HCT116 (cell line): Measurements from ENCODE around the gene CCSER1. TPM values are rescaled to one million over a fixed set of nuclear protein-coding genes. Genes with fewer than 3 reads are reported as not detected.
"Not testable (repeated sequence)": the region's sequence is repeated elsewhere in the genome, so short reads cannot be mapped to it uniquely, and the experiment has no call there.

Source experiments
- ATAC-seq: fragments of 200-7000 bp; cut with Tn5 transposase; 2 replicates; pipeline ENCODE4 v1.9.1; 2020; ENCODE audit warnings: mild to moderate bottlenecking, moderate library complexity
- BruUV-seq: library from RNA; stranded (reverse); fragments of 400-500 nt; replicated peaks from 2 replicates; lab custom pipeline; 2021; lab: Mats Ljungman, UMichigan
- CTCF ChIA-PET: fragments of 300-600 bp; sonication (Branson Sonifier 250); formaldehyde crosslinking; loops from one replicate; lab custom pipeline; 2021; ENCODE audit warnings: antibody characterized with exemption; lab: Charles Lee
- POLR2A ChIA-PET: fragments of 300-600, 350-600 bp; sonication (Branson Sonifier 250); formaldehyde crosslinking; loops from one replicate; lab custom pipeline; 2021; ENCODE audit warnings: antibody characterized with exemption; lab: Charles Lee
- RAD21 ChIA-PET, 2 experiments: fragments of 300-600 bp; sonication (Branson Sonifier 250); formaldehyde crosslinking; loops; one replicate each; lab custom pipeline; 2023; ENCODE audit warnings: low total read pairs in 2 of 2; ENCODE audit not compliant: uncharacterized antibody in 2 of 2, unreplicated experiment in 2 of 2, low non-redundant PET in 1 of 2; lab: Charles Lee
- DNase-seq: peaks from one replicate; pipeline ENCODE4 v3.0.0-alpha.2; 2010; ENCODE audit warnings: low read depth, low spot score
- H2AFZ ChIP-seq: fragments of 200-600 bp; shearing (Covaris generic), sonication (generic); 2 replicates; pipeline ENCODE4 v1.6.1; 2017; ENCODE audit warnings: low read depth, mixed run types, mixed read lengths, antibody characterized with exemption, low read length; ENCODE audit not compliant: poor library complexity, severe bottlenecking
- H3K27ac ChIP-seq: 2 replicates; pipeline ENCODE4 v1.5.1; 2012; ENCODE audit warnings: low read depth, low read length
- H3K27me3 ChIP-seq: fragments of 200-600 bp; sonication (generic); 2 replicates; pipeline ENCODE4 v1.6.1; 2016; ENCODE audit warnings: mixed run types, low read length, mixed read lengths; ENCODE audit not compliant: insufficient read depth
- H3K36me3 ChIP-seq, 2 experiments: fragments of 200-500 bp in 1 of 2; fragments of 200-600 bp in 1 of 2; sonication (Bioruptor generic) in 1 of 2; sonication (generic) in 1 of 2; 2 replicates each; pipeline versions ENCODE4 v1.5.1 to v1.6.1; 2014 to 2016; ENCODE audit warnings: low read length in 2 of 2, inconsistent platforms in 1 of 2, mixed read lengths in 1 of 2, mixed run types in 1 of 2; ENCODE audit not compliant: insufficient read depth in 2 of 2, control insufficient read depth in 1 of 2
- H3K4me1 ChIP-seq, 2 experiments: fragments of 200-600 bp in 1 of 2; sonication (generic) in 1 of 2; 2 replicates each; pipeline versions ENCODE4 v1.5.1 to v1.6.1; 2012 to 2017; ENCODE audit warnings: low read length in 2 of 2, inconsistent platforms in 1 of 2, mild to moderate bottlenecking in 1 of 2, mixed read lengths in 1 of 2, mixed run types in 1 of 2, moderate library complexity in 1 of 2; ENCODE audit not compliant: insufficient read depth in 2 of 2, control insufficient read depth in 1 of 2
- H3K4me2 ChIP-seq: fragments of 200-600 bp; sonication (generic); 2 replicates; pipeline ENCODE4 v1.6.1; 2017; ENCODE audit warnings: mixed run types, low read length, mixed read lengths
- H3K4me3 ChIP-seq, 2 experiments: fragments of 200-600 bp in 1 of 2; sonication (generic) in 1 of 2; replicated peaks in 1 of 2; 2 replicates each; pipeline ENCODE4 v1.5.1; 2011 to 2016; ENCODE audit warnings: low read length in 2 of 2, control low read depth in 1 of 2, low read depth in 1 of 2, mild to moderate bottlenecking in 1 of 2, mixed read lengths in 1 of 2, mixed run types in 1 of 2
- H3K79me2 ChIP-seq: fragments of 200-600 bp; sonication (generic); 2 replicates; pipeline ENCODE4 v1.6.1; 2017; ENCODE audit warnings: mild to moderate bottlenecking, mixed run types, low read length, moderate library complexity, mixed read lengths; ENCODE audit not compliant: insufficient read depth
- H3K9ac ChIP-seq: fragments of 200-600 bp; sonication (generic); 2 replicates; pipeline ENCODE4 v1.6.1; 2016; ENCODE audit warnings: low read length, mixed read lengths
- H3K9me2 ChIP-seq: fragments of 200-600 bp; sonication (generic), shearing (Covaris generic); 2 replicates; pipeline ENCODE4 v1.6.1; 2017; ENCODE audit warnings: mixed run types, mild to moderate bottlenecking, moderate library complexity; ENCODE audit not compliant: insufficient read depth
- H3K9me3 ChIP-seq, 2 experiments: fragments of 200-500 bp in 1 of 2; fragments of 200-600 bp in 1 of 2; sonication (Bioruptor generic) in 1 of 2; sonication (generic) in 1 of 2; 2 replicates each; pipeline ENCODE4 v1.6.1; 2014 to 2017; ENCODE audit warnings: low read length in 2 of 2, mixed read lengths in 2 of 2, inconsistent platforms in 1 of 2, low read depth in 1 of 2, mild to moderate bottlenecking in 1 of 2, mixed run types in 1 of 2, moderate library complexity in 1 of 2; ENCODE audit not compliant: control insufficient read depth in 1 of 2, insufficient read depth in 1 of 2
- H4K20me1 ChIP-seq: fragments of 200-600 bp; sonication (generic), shearing (Covaris generic); 2 replicates; pipeline ENCODE4 v1.6.1; 2017; ENCODE audit warnings: mixed run types, mild to moderate bottlenecking, moderate library complexity; ENCODE audit not compliant: insufficient read depth
- CBX3 ChIP-seq: IDR thresholded peaks from 2 replicates; pipeline ENCODE4 v1.6.1; 2012; ENCODE audit warnings: low read depth
- ELF1 ChIP-seq: IDR thresholded peaks from 2 replicates; pipeline ENCODE4 v1.6.1; 2012; ENCODE audit warnings: low read depth, borderline replicate concordance
- EZH2 ChIP-seq: fragments of 200-600 bp; sonication (generic); IDR thresholded peaks from 2 replicates; pipeline ENCODE4 v1.6.1; 2017; ENCODE audit warnings: antibody characterized with exemption, mixed run types
- POLR2A ChIP-seq: IDR thresholded peaks from 2 replicates; pipeline ENCODE4 v1.7.0; 2011; ENCODE audit warnings: borderline replicate concordance; ENCODE audit not compliant: insufficient read depth, insufficient read length; ENCODE audit errors: extremely low read depth
- POLR2AphosphoS5 ChIP-seq: IDR thresholded peaks from 2 replicates; pipeline ENCODE4 v1.6.1; 2011; ENCODE audit warnings: mild to moderate bottlenecking, low read depth, low read length, moderate library complexity
- RAD21 ChIP-seq: IDR thresholded peaks from 2 replicates; pipeline ENCODE4 v1.6.1; 2012; ENCODE audit warnings: low read depth, mild to moderate bottlenecking
- SP1 ChIP-seq: IDR thresholded peaks from 2 replicates; pipeline ENCODE4 v1.6.1; 2012; ENCODE audit warnings: low read depth
- SRF ChIP-seq: IDR thresholded peaks from 2 replicates; pipeline ENCODE4 v1.6.1; 2012; ENCODE audit warnings: low read depth
- TCF7L2 ChIP-seq: IDR thresholded peaks from 2 replicates; pipeline ENCODE4 v1.7.0; 2011; ENCODE audit warnings: borderline replicate concordance, inconsistent platforms; ENCODE audit not compliant: insufficient read depth, insufficient read length; ENCODE audit errors: extremely low read depth
- ZFX ChIP-seq: fragments of 450-650 bp; IDR thresholded peaks from 2 replicates; pipeline ENCODE4 v1.6.1; 2017
- intact Hi-C: fragments of 100-400 bp; cut with micrococcal nuclease; formaldehyde crosslinking; loops from 2 replicates; pipeline ENCODE4 v1.10.0; 2022
- total RNA-seq: library from RNA; stranded (reverse); gene quantifications from one replicate; pipeline ENCODE4 v1.2.1, GENCODE V29; 2021; ENCODE audit not compliant: unreplicated experiment
- TF ChIP-seq, protein P1 (sequence below): IDR thresholded peaks from 2 replicates; pipeline ENCODE4 v1.6.1; 2012
- TF ChIP-seq, protein P2 (sequence below): IDR thresholded peaks from 2 replicates; pipeline ENCODE4 v1.6.1; 2011; ENCODE audit warnings: mild to moderate bottlenecking, low read length, moderate library complexity; ENCODE audit not compliant: insufficient replicate concordance; ENCODE audit errors: extremely low read depth
- TF ChIP-seq, protein P3 (sequence below): IDR thresholded peaks from 2 replicates; pipeline ENCODE4 v1.6.1; 2012
- TF ChIP-seq, protein P4 (sequence below), 3 experiments: fragments of 200-600 bp in 1 of 3; sonication (generic) in 1 of 3; IDR thresholded peaks in 2 of 3; conservative IDR thresholded peaks in 1 of 3; 2 replicates each; pipeline ENCODE4 v1.5.1; 2012 to 2017; ENCODE audit warnings: low read depth in 2 of 3, low read length in 2 of 3, antibody characterized with exemption in 1 of 3, borderline replicate concordance in 1 of 3, control low read depth in 1 of 3, mild to moderate bottlenecking in 1 of 3, mixed read lengths in 1 of 3, mixed run types in 1 of 3, moderate library complexity in 1 of 3; ENCODE audit not compliant: insufficient read depth in 1 of 3

The CCSER1 gene
- total RNA-seq, 1 experiment from 2014 or later: 6.7 TPM

DNA sequence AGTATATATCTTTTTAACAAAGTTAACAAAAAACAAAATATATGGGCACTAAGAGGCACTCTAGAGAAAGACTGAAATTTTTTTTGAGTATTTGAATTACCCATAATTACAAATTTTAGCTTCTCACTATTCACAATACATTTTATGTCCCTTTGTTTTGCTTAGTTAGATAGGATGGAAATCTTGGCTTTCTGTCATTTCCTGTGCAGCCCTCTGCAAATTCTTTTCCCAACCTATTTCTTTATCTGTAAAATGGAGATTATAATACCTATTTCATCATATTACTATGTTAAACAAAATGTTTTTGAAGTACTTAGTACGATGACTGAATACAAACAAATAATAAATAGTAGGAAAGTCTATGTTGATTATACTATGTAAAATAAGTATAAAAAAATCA, 710.0 kb downstream of the CCSER1 start:
- ChIA-PET POLR2A (no interaction called here), RAD21 (no interaction called here)
- no TSS peak for BruUV-seq

DNA sequence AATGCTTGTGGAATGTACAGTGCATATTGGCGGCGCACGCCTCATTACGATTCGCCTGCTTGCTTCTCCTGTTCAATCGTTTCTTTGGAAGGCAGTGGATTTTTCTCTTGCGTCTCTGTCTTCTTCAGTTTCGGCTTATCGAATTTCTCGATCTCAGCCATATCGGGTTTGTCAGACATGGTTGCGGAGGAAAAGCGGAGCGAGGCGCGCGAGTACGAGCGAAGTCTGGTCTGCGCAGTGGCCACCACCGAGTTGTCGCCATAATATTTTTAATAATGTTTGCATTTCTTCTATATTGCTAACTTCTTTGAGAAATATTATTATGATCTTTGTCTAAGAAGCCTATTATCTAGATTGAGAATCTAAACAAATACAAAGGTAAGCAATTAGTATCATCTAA, 711.7 kb downstream of the CCSER1 start:
- H3K9me3 ChIP-seq, H3K79me2 ChIP-seq, H3K9ac ChIP-seq, DNase-seq, BruUV-seq, H3K27ac ChIP-seq, H2AFZ ChIP-seq, H3K27me3 ChIP-seq, ATAC-seq, CTCF ChIA-PET, H3K36me3 ChIP-seq, POLR2A ChIA-PET, RAD21 ChIA-PET, H4K20me1 ChIP-seq, intact Hi-C loops, H3K9me2 ChIP-seq, H3K4me1 ChIP-seq, H3K4me3 ChIP-seq, H3K4me2 ChIP-seq: not testable (repeated sequence)

More for the DNA sequence above, 710.0 kb downstream of the CCSER1 start:
- no peaks in the 10 kb centered on the region for H3K27me3 ChIP-seq
- ATAC-seq: no peak
- DNase-seq: no peak
- no peaks in the 10 kb centered on the region for H3K79me2 ChIP-seq
- intact Hi-C loops: no loop called here
- no peak overlapping the region for H3K27ac ChIP-seq
- no peak overlapping the region for H3K9ac ChIP-seq
- no peak overlapping the region for H2AFZ ChIP-seq
- H3K36me3 ChIP-seq: no peaks in the 10 kb centered on the region
- H3K4me3 ChIP-seq: no peak overlapping the region
- H3K9me2 ChIP-seq: no peaks in the 10 kb centered on the region; the same call in 1 of the 2 replicates
- TF ChIP-seq SP1 (no peak), POLR2AphosphoS5 (no peak), ELF1 (no peak), CBX3 (no peak), RAD21 (no peak), SRF (no peak), POLR2A (no peak), TCF7L2 (no peak), EZH2 (no peak), ZFX (no peak)
- TF ChIP-seq, protein P1, sequence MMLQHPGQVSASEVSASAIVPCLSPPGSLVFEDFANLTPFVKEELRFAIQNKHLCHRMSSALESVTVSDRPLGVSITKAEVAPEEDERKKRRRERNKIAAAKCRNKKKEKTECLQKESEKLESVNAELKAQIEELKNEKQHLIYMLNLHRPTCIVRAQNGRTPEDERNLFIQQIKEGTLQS: no peak
- TF ChIP-seq, protein P2, sequence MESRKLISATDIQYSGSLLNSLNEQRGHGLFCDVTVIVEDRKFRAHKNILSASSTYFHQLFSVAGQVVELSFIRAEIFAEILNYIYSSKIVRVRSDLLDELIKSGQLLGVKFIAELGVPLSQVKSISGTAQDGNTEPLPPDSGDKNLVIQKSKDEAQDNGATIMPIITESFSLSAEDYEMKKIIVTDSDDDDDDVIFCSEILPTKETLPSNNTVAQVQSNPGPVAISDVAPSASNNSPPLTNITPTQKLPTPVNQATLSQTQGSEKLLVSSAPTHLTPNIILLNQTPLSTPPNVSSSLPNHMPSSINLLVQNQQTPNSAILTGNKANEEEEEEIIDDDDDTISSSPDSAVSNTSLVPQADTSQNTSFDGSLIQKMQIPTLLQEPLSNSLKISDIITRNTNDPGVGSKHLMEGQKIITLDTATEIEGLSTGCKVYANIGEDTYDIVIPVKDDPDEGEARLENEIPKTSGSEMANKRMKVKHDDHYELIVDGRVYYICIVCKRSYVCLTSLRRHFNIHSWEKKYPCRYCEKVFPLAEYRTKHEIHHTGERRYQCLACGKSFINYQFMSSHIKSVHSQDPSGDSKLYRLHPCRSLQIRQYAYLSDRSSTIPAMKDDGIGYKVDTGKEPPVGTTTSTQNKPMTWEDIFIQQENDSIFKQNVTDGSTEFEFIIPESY: no peak
- TF ChIP-seq, protein P3, sequence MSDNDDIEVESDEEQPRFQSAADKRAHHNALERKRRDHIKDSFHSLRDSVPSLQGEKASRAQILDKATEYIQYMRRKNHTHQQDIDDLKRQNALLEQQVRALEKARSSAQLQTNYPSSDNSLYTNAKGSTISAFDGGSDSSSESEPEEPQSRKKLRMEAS: no peak
- TF ChIP-seq, protein P4, sequence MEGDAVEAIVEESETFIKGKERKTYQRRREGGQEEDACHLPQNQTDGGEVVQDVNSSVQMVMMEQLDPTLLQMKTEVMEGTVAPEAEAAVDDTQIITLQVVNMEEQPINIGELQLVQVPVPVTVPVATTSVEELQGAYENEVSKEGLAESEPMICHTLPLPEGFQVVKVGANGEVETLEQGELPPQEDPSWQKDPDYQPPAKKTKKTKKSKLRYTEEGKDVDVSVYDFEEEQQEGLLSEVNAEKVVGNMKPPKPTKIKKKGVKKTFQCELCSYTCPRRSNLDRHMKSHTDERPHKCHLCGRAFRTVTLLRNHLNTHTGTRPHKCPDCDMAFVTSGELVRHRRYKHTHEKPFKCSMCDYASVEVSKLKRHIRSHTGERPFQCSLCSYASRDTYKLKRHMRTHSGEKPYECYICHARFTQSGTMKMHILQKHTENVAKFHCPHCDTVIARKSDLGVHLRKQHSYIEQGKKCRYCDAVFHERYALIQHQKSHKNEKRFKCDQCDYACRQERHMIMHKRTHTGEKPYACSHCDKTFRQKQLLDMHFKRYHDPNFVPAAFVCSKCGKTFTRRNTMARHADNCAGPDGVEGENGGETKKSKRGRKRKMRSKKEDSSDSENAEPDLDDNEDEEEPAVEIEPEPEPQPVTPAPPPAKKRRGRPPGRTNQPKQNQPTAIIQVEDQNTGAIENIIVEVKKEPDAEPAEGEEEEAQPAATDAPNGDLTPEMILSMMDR (IDR thresholded peaks at IDR 0.05 in 2 of 3, conservative IDR thresholded peaks at IDR 0.05 in 1 of 3; ENCODE audit: borderline replicate concordance in 1 of 3, insufficient read depth in 1 of 3, low read depth in 2 of 3, low read length in 2 of 3): no peak
- H3K4me1 ChIP-seq: peaks cover 0 to 8% of the 10 kb centered on the region in 2 experiments; a peak in 1 of 4 replicates
- CTCF ChIA-PET: no interaction called here
- H4K20me1 ChIP-seq: no peaks in the 10 kb centered on the region
- H3K9me3 ChIP-seq: no peaks in the 10 kb centered on the region
- H3K4me2 ChIP-seq: no peak overlapping the region
